Measurements from ENCODE around the gene GRHL1. TPM values are rescaled to one million over a fixed set of nuclear protein-coding genes. Genes with fewer than 3 reads are reported as not detected.

GRHL1 gene
- total and polyA plus RNA-seq, 2 experiments from 2014 or later: 2.9 to 4.2 TPM

DNA sequence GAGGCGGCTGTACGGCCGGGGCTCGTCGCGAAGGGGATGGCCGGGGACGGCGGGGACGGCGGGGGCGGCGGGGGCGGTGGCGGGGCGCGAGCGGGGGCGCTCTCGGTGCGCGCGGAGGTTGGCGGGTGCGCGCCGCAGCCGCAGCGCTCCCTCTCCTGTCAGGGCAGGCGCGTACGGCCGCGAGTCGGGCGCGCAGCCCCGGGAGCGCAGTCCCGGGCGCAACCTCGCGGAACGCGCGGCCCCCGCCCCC, 296 bp upstream of the GRHL1 start:
- ATAC-seq: no peak; the same call in 1 of the 3 replicates
- no peak overlapping the region for H2AFZ ChIP-seq
- H3F3A ChIP-seq (replicated peaks; ENCODE audit: low read depth): no peaks in the 10 kb centered on the region
- no peak overlapping the region for H3K27ac ChIP-seq (ENCODE audit: low read depth)
- H3K4me3 ChIP-seq: peak overlapping the region; percentile 77
- no peaks in the 10 kb centered on the region for H4K20me1 ChIP-seq (replicated peaks; ENCODE audit: insufficient read depth)
- no peak for DNase-seq (ENCODE audit: low spot score)
- peak overlapping the region; percentile 84; the same call in 1 of the 2 replicates for H3K4me2 ChIP-seq
- no peak overlapping the region for H3K27ac Mint-ChIP-seq
- peaks cover 10% of the 10 kb centered on the region for H3K4me1 Mint-ChIP-seq
- H3K27me3 ChIP-seq (ENCODE audit: insufficient read depth): peaks cover 40% of the 10 kb centered on the region
- H3K4me3 Mint-ChIP-seq: peak overlapping the region; percentile 78; the same call in 2 of the 3 replicates
- TF ChIP-seq ZNF114 (CRISPR knock-in tag; IDR thresholded peaks at IDR 0.05): no peak
- no peak for TF ChIP-seq JUNB (IDR thresholded peaks at IDR 0.05; ENCODE audit: unreplicated experiment)
- TF ChIP-seq STAT1 (IDR thresholded peaks at IDR 0.05; ENCODE audit: unreplicated experiment): no peak
- TF ChIP-seq, protein P1, sequence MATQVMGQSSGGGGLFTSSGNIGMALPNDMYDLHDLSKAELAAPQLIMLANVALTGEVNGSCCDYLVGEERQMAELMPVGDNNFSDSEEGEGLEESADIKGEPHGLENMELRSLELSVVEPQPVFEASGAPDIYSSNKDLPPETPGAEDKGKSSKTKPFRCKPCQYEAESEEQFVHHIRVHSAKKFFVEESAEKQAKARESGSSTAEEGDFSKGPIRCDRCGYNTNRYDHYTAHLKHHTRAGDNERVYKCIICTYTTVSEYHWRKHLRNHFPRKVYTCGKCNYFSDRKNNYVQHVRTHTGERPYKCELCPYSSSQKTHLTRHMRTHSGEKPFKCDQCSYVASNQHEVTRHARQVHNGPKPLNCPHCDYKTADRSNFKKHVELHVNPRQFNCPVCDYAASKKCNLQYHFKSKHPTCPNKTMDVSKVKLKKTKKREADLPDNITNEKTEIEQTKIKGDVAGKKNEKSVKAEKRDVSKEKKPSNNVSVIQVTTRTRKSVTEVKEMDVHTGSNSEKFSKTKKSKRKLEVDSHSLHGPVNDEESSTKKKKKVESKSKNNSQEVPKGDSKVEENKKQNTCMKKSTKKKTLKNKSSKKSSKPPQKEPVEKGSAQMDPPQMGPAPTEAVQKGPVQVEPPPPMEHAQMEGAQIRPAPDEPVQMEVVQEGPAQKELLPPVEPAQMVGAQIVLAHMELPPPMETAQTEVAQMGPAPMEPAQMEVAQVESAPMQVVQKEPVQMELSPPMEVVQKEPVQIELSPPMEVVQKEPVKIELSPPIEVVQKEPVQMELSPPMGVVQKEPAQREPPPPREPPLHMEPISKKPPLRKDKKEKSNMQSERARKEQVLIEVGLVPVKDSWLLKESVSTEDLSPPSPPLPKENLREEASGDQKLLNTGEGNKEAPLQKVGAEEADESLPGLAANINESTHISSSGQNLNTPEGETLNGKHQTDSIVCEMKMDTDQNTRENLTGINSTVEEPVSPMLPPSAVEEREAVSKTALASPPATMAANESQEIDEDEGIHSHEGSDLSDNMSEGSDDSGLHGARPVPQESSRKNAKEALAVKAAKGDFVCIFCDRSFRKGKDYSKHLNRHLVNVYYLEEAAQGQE (IDR thresholded peaks at IDR 0.05; ENCODE audit: unreplicated experiment): no peak
- no peak for TF ChIP-seq EZH2phosphoT487 (IDR thresholded peaks at IDR 0.05; ENCODE audit: unreplicated experiment)
- TF ChIP-seq, protein P2, sequence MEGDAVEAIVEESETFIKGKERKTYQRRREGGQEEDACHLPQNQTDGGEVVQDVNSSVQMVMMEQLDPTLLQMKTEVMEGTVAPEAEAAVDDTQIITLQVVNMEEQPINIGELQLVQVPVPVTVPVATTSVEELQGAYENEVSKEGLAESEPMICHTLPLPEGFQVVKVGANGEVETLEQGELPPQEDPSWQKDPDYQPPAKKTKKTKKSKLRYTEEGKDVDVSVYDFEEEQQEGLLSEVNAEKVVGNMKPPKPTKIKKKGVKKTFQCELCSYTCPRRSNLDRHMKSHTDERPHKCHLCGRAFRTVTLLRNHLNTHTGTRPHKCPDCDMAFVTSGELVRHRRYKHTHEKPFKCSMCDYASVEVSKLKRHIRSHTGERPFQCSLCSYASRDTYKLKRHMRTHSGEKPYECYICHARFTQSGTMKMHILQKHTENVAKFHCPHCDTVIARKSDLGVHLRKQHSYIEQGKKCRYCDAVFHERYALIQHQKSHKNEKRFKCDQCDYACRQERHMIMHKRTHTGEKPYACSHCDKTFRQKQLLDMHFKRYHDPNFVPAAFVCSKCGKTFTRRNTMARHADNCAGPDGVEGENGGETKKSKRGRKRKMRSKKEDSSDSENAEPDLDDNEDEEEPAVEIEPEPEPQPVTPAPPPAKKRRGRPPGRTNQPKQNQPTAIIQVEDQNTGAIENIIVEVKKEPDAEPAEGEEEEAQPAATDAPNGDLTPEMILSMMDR (conservative IDR thresholded peaks at IDR 0.05; ENCODE audit: low read depth in 2 of 2): no peak
- TF ChIP-seq, protein P3, sequence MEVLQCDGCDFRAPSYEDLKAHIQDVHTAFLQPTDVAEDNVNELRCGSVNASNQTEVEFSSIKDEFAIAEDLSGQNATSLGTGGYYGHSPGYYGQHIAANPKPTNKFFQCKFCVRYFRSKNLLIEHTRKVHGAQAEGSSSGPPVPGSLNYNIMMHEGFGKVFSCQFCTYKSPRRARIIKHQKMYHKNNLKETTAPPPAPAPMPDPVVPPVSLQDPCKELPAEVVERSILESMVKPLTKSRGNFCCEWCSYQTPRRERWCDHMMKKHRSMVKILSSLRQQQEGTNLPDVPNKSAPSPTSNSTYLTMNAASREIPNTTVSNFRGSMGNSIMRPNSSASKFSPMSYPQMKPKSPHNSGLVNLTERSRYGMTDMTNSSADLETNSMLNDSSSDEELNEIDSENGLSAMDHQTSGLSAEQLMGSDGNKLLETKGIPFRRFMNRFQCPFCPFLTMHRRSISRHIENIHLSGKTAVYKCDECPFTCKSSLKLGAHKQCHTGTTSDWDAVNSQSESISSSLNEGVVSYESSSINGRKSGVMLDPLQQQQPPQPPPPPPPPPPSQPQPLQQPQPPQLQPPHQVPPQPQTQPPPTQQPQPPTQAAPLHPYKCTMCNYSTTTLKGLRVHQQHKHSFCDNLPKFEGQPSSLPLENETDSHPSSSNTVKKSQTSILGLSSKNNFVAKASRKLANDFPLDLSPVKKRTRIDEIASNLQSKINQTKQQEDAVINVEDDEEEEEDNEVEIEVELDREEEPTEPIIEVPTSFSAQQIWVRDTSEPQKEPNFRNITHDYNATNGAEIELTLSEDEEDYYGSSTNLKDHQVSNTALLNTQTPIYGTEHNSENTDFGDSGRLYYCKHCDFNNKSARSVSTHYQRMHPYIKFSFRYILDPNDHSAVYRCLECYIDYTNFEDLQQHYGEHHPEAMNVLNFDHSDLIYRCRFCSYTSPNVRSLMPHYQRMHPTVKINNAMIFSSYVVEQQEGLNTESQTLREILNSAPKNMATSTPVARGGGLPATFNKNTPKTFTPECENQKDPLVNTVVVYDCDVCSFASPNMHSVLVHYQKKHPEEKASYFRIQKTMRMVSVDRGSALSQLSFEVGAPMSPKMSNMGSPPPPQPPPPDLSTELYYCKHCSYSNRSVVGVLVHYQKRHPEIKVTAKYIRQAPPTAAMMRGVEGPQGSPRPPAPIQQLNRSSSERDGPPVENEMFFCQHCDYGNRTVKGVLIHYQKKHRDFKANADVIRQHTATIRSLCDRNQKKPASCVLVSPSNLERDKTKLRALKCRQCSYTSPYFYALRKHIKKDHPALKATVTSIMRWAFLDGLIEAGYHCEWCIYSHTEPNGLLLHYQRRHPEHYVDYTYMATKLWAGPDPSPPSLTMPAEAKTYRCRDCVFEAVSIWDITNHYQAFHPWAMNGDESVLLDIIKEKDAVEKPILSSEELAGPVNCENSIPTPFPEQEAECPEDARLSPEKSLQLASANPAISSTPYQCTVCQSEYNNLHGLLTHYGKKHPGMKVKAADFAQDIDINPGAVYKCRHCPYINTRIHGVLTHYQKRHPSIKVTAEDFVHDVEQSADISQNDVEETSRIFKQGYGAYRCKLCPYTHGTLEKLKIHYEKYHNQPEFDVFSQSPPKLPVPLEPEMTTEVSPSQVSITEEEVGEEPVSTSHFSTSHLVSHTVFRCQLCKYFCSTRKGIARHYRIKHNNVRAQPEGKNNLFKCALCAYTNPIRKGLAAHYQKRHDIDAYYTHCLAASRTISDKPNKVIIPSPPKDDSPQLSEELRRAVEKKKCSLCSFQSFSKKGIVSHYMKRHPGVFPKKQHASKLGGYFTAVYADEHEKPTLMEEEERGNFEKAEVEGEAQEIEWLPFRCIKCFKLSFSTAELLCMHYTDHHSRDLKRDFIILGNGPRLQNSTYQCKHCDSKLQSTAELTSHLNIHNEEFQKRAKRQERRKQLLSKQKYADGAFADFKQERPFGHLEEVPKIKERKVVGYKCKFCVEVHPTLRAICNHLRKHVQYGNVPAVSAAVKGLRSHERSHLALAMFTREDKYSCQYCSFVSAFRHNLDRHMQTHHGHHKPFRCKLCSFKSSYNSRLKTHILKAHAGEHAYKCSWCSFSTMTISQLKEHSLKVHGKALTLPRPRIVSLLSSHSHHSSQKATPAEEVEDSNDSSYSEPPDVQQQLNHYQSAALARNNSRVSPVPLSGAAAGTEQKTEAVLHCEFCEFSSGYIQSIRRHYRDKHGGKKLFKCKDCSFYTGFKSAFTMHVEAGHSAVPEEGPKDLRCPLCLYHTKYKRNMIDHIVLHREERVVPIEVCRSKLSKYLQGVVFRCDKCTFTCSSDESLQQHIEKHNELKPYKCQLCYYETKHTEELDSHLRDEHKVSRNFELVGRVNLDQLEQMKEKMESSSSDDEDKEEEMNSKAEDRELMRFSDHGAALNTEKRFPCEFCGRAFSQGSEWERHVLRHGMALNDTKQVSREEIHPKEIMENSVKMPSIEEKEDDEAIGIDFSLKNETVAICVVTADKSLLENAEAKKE (CRISPR knock-in tag; IDR thresholded peaks at IDR 0.05): no peak
- TF ChIP-seq EZH2 (IDR thresholded peaks at IDR 0.05; ENCODE audit: low read depth, unreplicated experiment): no peak
- no peak for TF ChIP-seq ZNF331 (CRISPR knock-in tag; IDR thresholded peaks at IDR 0.05; ENCODE audit: low read depth)
- TF ChIP-seq, protein P4, sequence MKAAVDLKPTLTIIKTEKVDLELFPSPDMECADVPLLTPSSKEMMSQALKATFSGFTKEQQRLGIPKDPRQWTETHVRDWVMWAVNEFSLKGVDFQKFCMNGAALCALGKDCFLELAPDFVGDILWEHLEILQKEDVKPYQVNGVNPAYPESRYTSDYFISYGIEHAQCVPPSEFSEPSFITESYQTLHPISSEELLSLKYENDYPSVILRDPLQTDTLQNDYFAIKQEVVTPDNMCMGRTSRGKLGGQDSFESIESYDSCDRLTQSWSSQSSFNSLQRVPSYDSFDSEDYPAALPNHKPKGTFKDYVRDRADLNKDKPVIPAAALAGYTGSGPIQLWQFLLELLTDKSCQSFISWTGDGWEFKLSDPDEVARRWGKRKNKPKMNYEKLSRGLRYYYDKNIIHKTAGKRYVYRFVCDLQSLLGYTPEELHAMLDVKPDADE (IDR thresholded peaks at IDR 0.05): no peak
- TF ChIP-seq CREB1 (CRISPR knock-in tag; IDR thresholded peaks at IDR 0.05; ENCODE audit: low read depth): no peak
- TF ChIP-seq POLR2AphosphoS5 (IDR thresholded peaks at IDR 0.05; ENCODE audit: low read depth): no peak; the same call in 1 of the 2 replicates
- TF ChIP-seq NANOG (IDR thresholded peaks at IDR 0.05; ENCODE audit: borderline replicate concordance): no peak
- no peaks in the 10 kb centered on the region for H3K9me3 Mint-ChIP-seq
- peaks cover 24% of the 10 kb centered on the region for H3K27me3 Mint-ChIP-seq (ENCODE audit: insufficient read depth, low read depth, poor library complexity)
- H3K4me1 ChIP-seq (ENCODE audit: insufficient read depth): no peaks in the 10 kb centered on the region
- no peaks in the 10 kb centered on the region for H3K36me3 ChIP-seq (ENCODE audit: insufficient read depth)
- no peaks in the 10 kb centered on the region for H3K79me2 ChIP-seq (replicated peaks; ENCODE audit: insufficient read depth)
- H3K36me3 Mint-ChIP-seq (ENCODE audit: low read depth): no peaks in the 10 kb centered on the region
- H3K9me2 ChIP-seq (ENCODE audit: insufficient read depth): no peaks in the 10 kb centered on the region
